ENCODE results near the gene SLC27A4.

DNA sequence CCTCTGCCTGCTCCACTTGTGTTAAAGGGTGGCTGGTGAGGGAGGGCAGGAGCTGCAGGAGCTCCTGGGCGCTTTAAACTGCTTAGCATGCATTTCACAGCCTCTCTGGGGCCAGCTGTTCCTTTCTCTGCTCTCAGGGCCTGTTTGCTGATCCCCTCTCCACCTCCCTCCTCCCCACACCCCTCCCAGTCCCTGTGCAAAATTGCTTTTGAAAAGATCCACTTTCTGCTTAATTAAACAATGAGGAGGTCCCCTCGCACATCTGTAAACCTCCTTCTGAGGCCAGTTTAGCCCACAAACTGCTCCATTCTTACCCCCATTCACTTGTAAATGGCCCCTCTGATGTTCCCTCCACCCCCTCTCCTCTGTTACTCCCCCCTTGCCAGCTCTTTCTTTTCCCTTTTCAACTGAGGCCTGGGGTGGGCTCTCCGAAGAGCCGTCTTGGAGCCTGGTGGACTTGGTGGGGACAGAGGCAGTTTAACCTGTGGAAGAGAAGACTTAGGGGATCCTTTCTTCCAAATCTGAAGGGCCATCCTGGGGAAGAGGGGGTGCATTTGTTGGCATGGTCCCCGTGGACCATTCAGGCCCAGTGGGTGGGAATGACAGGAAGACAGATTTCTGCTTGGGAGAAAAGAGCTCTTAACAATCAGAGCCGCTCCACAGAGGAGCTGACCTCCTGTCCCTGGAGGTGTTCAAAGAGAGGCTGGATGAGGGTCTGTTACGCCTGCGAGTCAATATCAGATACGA is 42.9 kb downstream of the SLC27A4 start:
- TF ChIP-seq ZNF136 (CRISPR knock-in tag; IDR thresholded peaks at IDR 0.05; ENCODE audit: low read depth) (no peak), ZNF274 (CRISPR knock-in tag; IDR thresholded peaks at IDR 0.05) (no peak), EZH2 (conservative IDR thresholded peaks at IDR 0.05; ENCODE audit: low read depth, low read length) (no peak), DNMT1 (CRISPR knock-in tag; IDR thresholded peaks at IDR 0.05) (no peak)
- TF ChIP-seq, protein P1, sequence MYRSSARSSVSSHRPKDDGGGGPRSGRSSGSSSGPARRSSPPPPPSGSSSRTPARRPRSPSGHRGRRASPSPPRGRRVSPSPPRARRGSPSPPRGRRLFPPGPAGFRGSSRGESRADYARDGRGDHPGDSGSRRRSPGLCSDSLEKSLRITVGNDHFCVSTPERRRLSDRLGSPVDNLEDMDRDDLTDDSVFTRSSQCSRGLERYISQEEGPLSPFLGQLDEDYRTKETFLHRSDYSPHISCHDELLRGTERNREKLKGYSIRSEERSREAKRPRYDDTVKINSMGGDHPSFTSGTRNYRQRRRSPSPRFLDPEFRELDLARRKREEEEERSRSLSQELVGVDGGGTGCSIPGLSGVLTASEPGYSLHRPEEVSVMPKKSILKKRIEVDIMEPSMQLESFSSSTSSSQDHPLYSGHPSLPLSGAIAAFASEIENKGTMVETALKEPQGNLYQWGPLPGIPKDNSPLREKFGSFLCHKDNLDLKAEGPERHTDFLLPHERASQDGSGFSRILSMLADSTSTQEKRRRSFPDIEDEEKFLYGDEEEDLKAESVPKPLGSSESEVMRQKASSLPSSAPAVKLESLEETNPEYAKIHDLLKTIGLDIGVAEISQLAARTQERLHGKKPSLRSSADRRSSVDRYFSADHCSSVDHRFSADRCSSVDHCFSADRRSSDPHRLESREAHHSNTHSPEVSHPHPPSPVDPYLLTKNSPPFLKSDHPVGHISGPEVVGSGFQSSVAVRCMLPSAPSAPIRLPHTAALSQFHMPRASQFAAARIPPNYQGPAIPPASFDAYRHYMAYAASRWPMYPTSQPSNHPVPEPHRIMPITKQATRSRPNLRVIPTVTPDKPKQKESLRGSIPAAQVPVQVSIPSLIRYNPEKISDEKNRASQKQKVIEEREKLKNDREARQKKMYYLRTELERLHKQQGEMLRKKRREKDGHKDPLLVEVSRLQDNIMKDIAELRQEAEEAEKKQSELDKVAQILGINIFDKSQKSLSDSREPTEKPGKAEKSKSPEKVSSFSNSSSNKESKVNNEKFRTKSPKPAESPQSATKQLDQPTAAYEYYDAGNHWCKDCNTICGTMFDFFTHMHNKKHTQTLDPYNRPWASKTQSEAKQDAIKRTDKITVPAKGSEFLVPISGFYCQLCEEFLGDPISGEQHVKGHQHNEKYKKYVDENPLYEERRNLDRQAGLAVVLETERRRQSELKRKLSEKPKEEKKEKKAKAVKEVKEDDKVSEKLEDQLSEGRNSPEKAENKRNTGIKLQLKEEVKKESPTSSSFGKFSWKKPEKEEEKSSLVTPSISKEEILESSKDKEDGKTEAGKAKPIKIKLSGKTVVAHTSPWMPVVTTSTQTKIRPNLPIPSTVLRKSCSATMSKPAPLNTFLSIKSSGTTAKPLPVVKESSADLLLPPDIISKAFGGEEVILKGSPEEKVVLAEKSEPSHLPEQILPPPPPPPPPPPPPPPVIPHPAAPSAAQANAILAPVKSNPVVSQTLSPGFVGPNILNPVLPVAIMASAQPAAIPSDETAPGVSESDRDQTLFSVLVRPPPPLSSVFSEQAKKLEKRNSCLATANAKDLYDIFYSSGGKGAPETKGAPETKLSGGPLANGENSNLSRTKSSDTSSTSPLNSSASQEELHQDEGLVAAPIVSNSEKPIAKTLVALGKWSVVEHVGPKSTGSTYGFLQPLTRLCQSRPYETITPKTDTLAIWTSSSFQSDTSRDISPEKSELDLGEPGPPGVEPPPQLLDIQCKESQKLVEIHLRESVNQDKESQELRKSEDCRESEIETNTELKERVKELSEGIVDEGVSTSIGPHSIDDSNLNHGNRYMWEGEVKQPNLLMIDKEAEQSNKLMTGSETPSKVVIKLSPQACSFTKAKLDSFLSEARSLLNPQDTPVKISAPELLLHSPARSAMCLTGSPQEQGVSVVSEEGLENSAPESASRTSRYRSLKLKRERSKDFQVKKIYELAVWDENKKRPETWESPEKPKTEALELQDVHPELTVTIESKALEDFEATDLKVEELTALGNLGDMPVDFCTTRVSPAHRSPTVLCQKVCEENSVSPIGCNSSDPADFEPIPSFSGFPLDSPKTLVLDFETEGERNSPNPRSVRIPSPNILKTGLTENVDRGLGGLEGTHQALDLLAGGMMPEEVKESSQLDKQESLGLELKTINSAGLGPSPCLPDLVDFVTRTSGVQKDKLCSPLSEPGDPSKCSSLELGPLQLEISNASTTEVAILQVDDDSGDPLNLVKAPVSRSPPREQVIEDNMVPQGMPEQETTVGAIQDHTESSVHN (CRISPR knock-in tag; IDR thresholded peaks at IDR 0.05), result no peak
